AG04449 (cell line): ENCODE data around the gene NPHS1.

Experiments used
- CTCF ChIA-PET: fragments of 350-600 bp; formaldehyde crosslinking; extraction: SDS; loops from one replicate; lab custom pipeline; 2021; ENCODE audit warnings: antibody characterized with exemption; lab: Yijun Ruan, JAX
- POLR2A ChIA-PET: fragments of 400-600, 350-600 bp; formaldehyde crosslinking; extraction: SDS; loops from one replicate; lab custom pipeline; 2020; ENCODE audit warnings: antibody characterized with exemption, inconsistent platforms; lab: Yijun Ruan, JAX
- DNase-seq: peaks from one replicate; pipeline ENCODE4 v3.0.0-alpha.2; 2010; ENCODE audit warnings: low read depth, low spot score
- H3K4me3 ChIP-seq: 2 replicates; pipeline ENCODE4 v1.5.1; 2011; ENCODE audit warnings: low read depth, mild to moderate bottlenecking, control low read depth, low read length
- CTCF ChIP-seq: IDR thresholded peaks from one replicate; pipeline ENCODE4 v1.5.1; 2011; ENCODE audit warnings: mild to moderate bottlenecking, moderate library complexity, low read length, control low read depth, inconsistent platforms; ENCODE audit not compliant: insufficient read depth; ENCODE audit errors: missing control alignments

The NPHS1 gene

DNA sequence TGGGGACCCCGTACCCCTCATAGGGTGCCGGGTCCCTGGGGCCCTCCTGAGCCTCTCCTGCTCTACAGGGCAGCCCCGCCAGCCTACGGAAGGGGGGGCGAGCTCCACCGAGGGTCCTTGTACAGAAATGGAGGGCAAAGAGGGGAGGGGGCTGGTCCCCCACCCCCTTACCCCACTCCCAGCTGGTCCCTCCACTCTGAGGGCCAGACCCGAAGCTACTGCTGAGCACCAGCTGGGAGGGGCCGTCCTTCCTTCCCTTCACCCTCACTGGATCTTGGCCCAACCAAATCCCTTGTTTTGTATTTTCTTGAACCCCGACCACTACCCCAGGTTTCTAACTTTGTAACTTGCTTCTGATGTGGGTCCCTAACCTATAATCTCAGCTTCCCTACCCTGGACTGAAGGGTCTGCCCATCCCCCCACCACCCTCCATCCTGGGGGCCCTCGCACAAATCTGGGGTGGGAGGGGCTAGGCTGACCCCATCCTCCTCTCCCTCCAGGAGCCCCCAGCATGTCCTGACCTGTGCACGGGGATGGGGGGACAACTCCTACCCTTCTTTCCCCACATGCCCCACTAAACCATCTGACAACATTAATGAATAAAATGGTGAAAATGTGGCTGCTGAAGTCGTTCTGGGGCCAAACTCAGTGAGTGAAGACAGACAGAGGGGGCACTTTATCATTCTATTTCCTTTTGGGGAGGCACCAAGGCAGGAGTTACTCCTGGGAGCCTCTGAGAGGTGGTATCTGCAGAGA, 63.9 kb downstream of the NPHS1 start:
- TF ChIP-seq CTCF = no peak
- CTCF ChIA-PET = no interaction called here
- no peak for DNase-seq
- POLR2A ChIA-PET = no interaction called here
- H3K4me3 ChIP-seq = no peak overlapping the region

- TF ChIP-seq CTCF = no peak
- POLR2A ChIA-PET = no interaction called here
- H3K4me3 ChIP-seq = no peak overlapping the region
- no peak for DNase-seq
- CTCF ChIA-PET = no interaction called here
Measured at GRCh38 chr19:35787227-35787799, 65.0 kb downstream of the NPHS1 start.

DNA sequence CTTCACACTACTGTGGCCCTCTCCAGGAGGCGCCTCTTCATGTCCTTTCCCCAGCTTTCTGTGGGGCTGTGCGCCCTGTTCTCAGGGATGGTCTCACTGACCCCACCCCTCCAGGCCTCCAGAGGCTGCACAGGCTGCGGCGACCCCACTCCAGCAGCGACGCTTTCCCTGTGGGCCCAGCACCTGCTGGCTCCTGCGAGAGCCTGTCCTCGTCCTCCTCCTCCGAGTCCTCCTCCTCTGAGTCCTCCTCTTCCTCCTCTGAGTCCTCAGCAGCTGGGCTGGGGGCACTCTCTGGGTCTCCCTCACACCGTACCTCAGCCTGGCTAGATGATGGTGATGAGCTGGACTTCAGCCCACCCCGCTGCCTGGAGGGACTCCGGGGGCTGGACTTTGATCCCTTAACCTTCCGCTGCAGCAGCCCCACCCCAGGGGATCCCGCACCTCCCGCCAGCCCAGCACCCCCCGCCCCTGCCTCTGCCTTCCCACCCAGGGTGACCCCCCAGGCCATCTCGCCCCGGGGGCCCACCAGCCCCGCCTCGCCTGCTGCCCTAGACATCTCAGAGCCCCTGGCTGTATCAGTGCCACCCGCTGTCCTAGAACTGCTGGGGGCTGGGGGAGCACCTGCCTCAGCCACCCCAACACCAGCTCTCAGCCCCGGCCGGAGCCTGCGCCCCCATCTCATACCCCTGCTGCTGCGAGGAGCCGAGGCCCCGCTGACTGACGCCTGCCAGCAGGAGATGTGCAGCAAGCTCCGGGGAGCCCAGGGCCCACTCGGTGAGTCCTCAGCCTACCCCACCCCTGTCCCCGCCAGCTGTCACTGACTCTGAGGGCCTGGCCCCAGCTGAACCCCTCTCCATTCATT, 65.8 kb downstream of the NPHS1 start:
- DNase-seq = no peak
- ChIA-PET POLR2A (no interaction called here), CTCF (no interaction called here)
- TF ChIP-seq CTCF = no peak
- H3K4me3 ChIP-seq = no peak overlapping the region

DNA sequence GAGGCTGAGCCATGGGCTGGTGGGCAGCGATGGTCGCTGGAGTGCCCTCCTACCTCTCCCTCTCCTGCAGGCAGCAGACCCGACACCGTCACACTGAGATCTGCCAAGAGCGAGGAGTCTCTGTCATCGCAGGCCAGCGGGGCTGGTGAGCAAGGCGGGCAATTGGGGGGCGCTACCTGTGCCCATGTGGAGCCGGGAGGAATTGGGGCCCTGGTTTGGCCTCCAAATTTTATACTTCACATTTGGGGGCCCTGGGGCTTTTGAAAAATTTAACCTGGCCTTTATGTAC, 67.0 kb downstream of the NPHS1 start:
- CTCF ChIA-PET = no interaction called here
- POLR2A ChIA-PET = no interaction called here
- no peak for TF ChIP-seq CTCF
- H3K4me3 ChIP-seq = no peak overlapping the region
- DNase-seq = no peak

DNA sequence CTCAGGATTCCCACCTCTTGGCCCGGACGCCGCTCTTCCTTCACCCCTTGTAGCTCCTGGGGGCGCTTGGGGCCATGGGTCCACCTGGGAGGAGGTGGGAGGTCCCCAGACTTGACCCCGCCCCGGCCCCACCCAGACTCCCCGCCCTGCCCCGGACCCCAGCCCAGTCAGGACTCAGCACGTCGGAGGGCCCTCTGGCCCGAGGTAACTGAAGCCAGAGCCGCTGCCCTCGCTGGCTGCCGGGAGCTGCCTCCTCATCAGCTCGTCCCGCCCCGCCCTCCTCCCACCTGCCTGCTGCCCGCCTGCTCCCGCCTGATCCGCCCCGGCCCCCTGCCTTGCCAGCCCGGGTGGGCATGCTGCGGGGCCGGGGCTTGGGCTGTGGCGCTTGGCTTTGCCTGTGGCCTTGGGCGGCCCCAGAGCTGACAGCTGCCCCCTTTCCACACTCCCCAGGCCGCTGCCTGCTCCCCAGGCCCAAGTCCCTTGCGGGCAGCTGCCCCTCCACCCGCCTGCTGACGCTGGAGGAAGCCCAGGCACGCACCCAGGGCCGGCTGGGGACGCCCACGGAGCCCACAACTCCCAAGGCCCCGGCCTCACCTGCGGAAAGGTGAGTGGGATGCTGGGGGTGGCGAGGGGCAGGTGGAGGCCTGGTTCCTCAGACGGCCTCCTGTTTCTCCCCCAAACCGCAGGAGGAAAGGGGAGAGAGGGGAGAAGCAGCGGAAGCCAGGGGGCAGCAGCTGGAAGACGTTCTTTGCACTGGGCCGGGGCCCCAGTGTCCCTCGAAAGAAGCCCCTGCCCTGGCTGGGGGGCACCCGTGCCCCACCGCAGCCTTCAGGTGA, 67.6 kb downstream of the NPHS1 start:
- H3K4me3 ChIP-seq = no peak overlapping the region
- ChIA-PET CTCF (no interaction called here), POLR2A (no interaction called here)
- no peak for TF ChIP-seq CTCF
- DNase-seq = no peak
